AG04449 (cell line): ENCODE results near the gene RBPMS2.
"Not testable (repeated sequence)": the region's sequence is repeated elsewhere in the genome, so short reads cannot be mapped to it uniquely, and the experiment has no call there.

ENCODE experiments used
- CTCF ChIA-PET: fragments of 350-600 bp; formaldehyde crosslinking; extraction: SDS; loops from one replicate; lab custom pipeline; 2021; ENCODE audit warnings: antibody characterized with exemption; lab: Yijun Ruan, JAX
- POLR2A ChIA-PET: fragments of 400-600, 350-600 bp; formaldehyde crosslinking; extraction: SDS; loops from one replicate; lab custom pipeline; 2020; ENCODE audit warnings: antibody characterized with exemption, inconsistent platforms; lab: Yijun Ruan, JAX
- DNase-seq: peaks from one replicate; pipeline ENCODE4 v3.0.0-alpha.2; 2010; ENCODE audit warnings: low read depth, low spot score
- H3K4me3 ChIP-seq: 2 replicates; pipeline ENCODE4 v1.5.1; 2011; ENCODE audit warnings: low read depth, mild to moderate bottlenecking, control low read depth, low read length
- CTCF ChIP-seq: IDR thresholded peaks from one replicate; pipeline ENCODE4 v1.5.1; 2011; ENCODE audit warnings: mild to moderate bottlenecking, moderate library complexity, low read length, control low read depth, inconsistent platforms; ENCODE audit not compliant: insufficient read depth; ENCODE audit errors: missing control alignments

Gene RBPMS2

GRCh38 chr15:64775551-64776401 is at the start of gene RBPMS2:
Gene RBPMS2 (minus strand): TSS chr15:64775589. CDS start chr15:64775319, 270 bp downstream.
- POLR2A ChIA-PET: no interaction called here
- TF ChIP-seq CTCF: no peak
- CTCF ChIA-PET: no interaction called here
- peak within 1 kb of the TSS; percentile 46 for H3K4me3 ChIP-seq
- DNase-seq: no peak

GRCh38 chr15:64824929-64825430 is 49.6 kb upstream of the RBPMS2 start:
- no peak for DNase-seq
- no peak for TF ChIP-seq CTCF
- H3K4me3 ChIP-seq: peak overlapping the region; percentile 68
- ChIA-PET POLR2A (interaction anchor here (0.8 to 1.1 kb wide), 3 partner anchors 9 to 16 kb away, joined by 4 to 6 read pairs (median 6); partner anchors contain the start of gene PLEKHO2), CTCF (interaction anchor here (0.9 kb wide), 1 partner anchor 94 kb away, joined by 3 read pairs; no protein-coding TSS in a partner anchor)

GRCh38 chr15:64816452-64816851 is 41.1 kb upstream of the RBPMS2 start:
- no peak for TF ChIP-seq CTCF
- H3K4me3 ChIP-seq: no peak overlapping the region
- DNase-seq: no peak
- POLR2A ChIA-PET: no interaction called here
- CTCF ChIA-PET: interaction anchor here (2.2 to 8.2 kb wide), 2 partner anchors 7 to 10 kb away, joined by 9 to 95 read pairs; no protein-coding TSS in a partner anchor

GRCh38 chr15:64814965-64815364 is 39.6 kb upstream of the RBPMS2 start:
- not testable (repeated sequence) for DNase-seq

GRCh38 chr15:64814283-64814682 is 38.9 kb upstream of the RBPMS2 start:
- ChIA-PET POLR2A (interaction anchor here (0.7 kb wide), 1 partner anchor 81 kb away, joined by 3 read pairs; no protein-coding TSS in a partner anchor), CTCF (interaction anchor here (1.6 to 16.1 kb wide), 4 partner anchors 7 to 84 kb away, joined by 4 to 231 read pairs (median 8); no protein-coding TSS in a partner anchor)
- H3K4me3 ChIP-seq, DNase-seq: not testable (repeated sequence)

More at GRCh38 chr15:64814965-64815364, 39.6 kb upstream of the RBPMS2 start:
- ChIA-PET CTCF (interaction anchor here (1.3 to 16.1 kb wide), 5 partner anchors 8 to 90 kb away, joined by 3 to 231 read pairs (median 4); no protein-coding TSS in a partner anchor), POLR2A (interaction anchor here (1.1 kb wide), 1 partner anchor 11 kb away, joined by 4 read pairs; the partner anchor contains the start of gene PIF1)
- H3K4me3 ChIP-seq: not testable (repeated sequence)

GRCh38 chr15:64813075-64813474 is 37.7 kb upstream of the RBPMS2 start:
- H3K4me3 ChIP-seq: no peak overlapping the region
- no peak for TF ChIP-seq CTCF
- ChIA-PET CTCF (interaction anchor here (1.6 to 16.1 kb wide), 4 partner anchors 9 to 83 kb away, joined by 4 to 231 read pairs (median 6); no protein-coding TSS in a partner anchor), POLR2A (interaction anchor here (1.1 kb wide), 1 partner anchor 12 kb away, joined by 6 read pairs; the partner anchor contains the start of gene PIF1)
- no peak for DNase-seq
